Endothelial cell of umbilical vein (primary cell): Measurements from ENCODE around the gene JARID2. TPM values are rescaled to one million over a fixed set of nuclear protein-coding genes. Genes with fewer than 3 reads are reported as not detected.

Source experiments
- BruUV-seq: library from RNA; stranded (reverse); fragments of 400-500 nt; replicated peaks from 2 replicates; lab custom pipeline; 2021; lab: Mats Ljungman, UMichigan
- CTCF ChIA-PET: fragments of 300-600, 350-600 bp; sonication (Branson Sonifier 250); formaldehyde crosslinking; loops from one replicate; lab custom pipeline; 2021; ENCODE audit warnings: antibody characterized with exemption, inconsistent platforms; lab: Charles Lee
- POLR2A ChIA-PET: fragments of 300-600, 350-600 bp; sonication (Branson Sonifier 250); formaldehyde crosslinking; loops from one replicate; lab custom pipeline; 2021; ENCODE audit warnings: antibody characterized with exemption, inconsistent platforms; lab: Charles Lee
- DNase-seq: peaks from one replicate; pipeline ENCODE4 v3.0.0-alpha.2; 2011; ENCODE audit warnings: low read depth, low spot score
- FAIRE-seq: peaks from 2 replicates; lab custom pipeline; 2011; peaks lifted over from hg19 to GRCh38; lab: Jason Lieb, UNC
- H2AFZ ChIP-seq: 2 replicates; pipeline ENCODE4 v1.6.0; 2012; ENCODE audit warnings: low read depth, low read length, control low read depth, inconsistent platforms
- H3K27ac ChIP-seq: 2 replicates; pipeline ENCODE4 v1.5.1; 2011; ENCODE audit warnings: low read depth, mild to moderate bottlenecking, control low read depth, low read length, moderate library complexity; ENCODE audit not compliant: insufficient read depth
- H3K27me3 ChIP-seq, 2 experiments: 2 replicates each; pipeline versions ENCODE4 v1.6.0 to v1.6.1; 2011; ENCODE audit warnings: low read length in 2 of 2, mixed read lengths in 1 of 2; ENCODE audit not compliant: control insufficient read depth in 2 of 2, insufficient read depth in 2 of 2
- H3K36me3 ChIP-seq, 2 experiments: 2 replicates in 1 of 2; 3 replicates in 1 of 2; pipeline ENCODE4 v1.5.1; 2011; ENCODE audit warnings: low read length in 2 of 2, mild to moderate bottlenecking in 1 of 2, moderate library complexity in 1 of 2; ENCODE audit not compliant: control insufficient read depth in 2 of 2, insufficient read depth in 2 of 2; ENCODE audit errors: extremely low read depth in 1 of 2
- H3K4me1 ChIP-seq: 3 replicates; pipeline ENCODE4 v1.5.1; 2011; ENCODE audit warnings: mild to moderate bottlenecking, low read length; ENCODE audit not compliant: control insufficient read depth, insufficient read depth; ENCODE audit errors: extremely low read depth
- H3K4me2 ChIP-seq: 2 replicates; pipeline ENCODE4 v1.6.1; 2011; ENCODE audit warnings: low read length, control low read depth, mixed read lengths; ENCODE audit not compliant: insufficient read depth
- H3K4me3 ChIP-seq, 3 experiments: fragments of 200-600 bp in 1 of 3; sonication (generic), shearing (Covaris generic) in 1 of 3; replicated peaks in 1 of 3; 2 replicates each; pipeline ENCODE4 v1.5.1; 2011 to 2016; ENCODE audit warnings: control low read depth in 3 of 3, low read length in 3 of 3, mild to moderate bottlenecking in 2 of 3, inconsistent platforms in 1 of 3, low read depth in 1 of 3, moderate library complexity in 1 of 3; ENCODE audit not compliant: insufficient read depth in 1 of 3
- H3K79me2 ChIP-seq: 2 replicates; pipeline ENCODE4 v1.6.0; 2012; ENCODE audit warnings: low read length, inconsistent platforms; ENCODE audit not compliant: control insufficient read depth, insufficient read depth
- H3K9ac ChIP-seq: replicated peaks from 2 replicates; pipeline ENCODE3; 2011; ENCODE audit warnings: low read length, control low read depth; ENCODE audit not compliant: insufficient read depth; ENCODE audit errors: extremely low read depth
- H3K9me1 ChIP-seq: replicated peaks from 3 replicates; pipeline ENCODE4 v1.6.0; 2011; ENCODE audit warnings: mild to moderate bottlenecking, low read length; ENCODE audit not compliant: control insufficient read depth, insufficient read depth; ENCODE audit errors: extremely low read depth
- H3K9me3 ChIP-seq: replicated peaks from 2 replicates; pipeline ENCODE4 v1.5.1; 2012; ENCODE audit warnings: low read length, inconsistent platforms; ENCODE audit not compliant: control insufficient read depth, insufficient read depth
- H4K20me1 ChIP-seq: replicated peaks from 2 replicates; pipeline ENCODE3; 2011; ENCODE audit warnings: mild to moderate bottlenecking, low read length; ENCODE audit not compliant: control insufficient read depth, insufficient read depth; ENCODE audit errors: extremely low read depth
- EZH2 ChIP-seq: IDR thresholded peaks from 2 replicates; pipeline ENCODE4 v1.6.1; 2012; ENCODE audit warnings: borderline replicate concordance, low read depth, mild to moderate bottlenecking, moderate library complexity, low read length, inconsistent platforms; ENCODE audit not compliant: severe bottlenecking
- FOS ChIP-seq: IDR thresholded peaks from 2 replicates; pipeline ENCODE4 v1.6.1; 2011; ENCODE audit warnings: mild to moderate bottlenecking, low read length, moderate library complexity, borderline replicate concordance; ENCODE audit not compliant: insufficient read depth
- GATA2 ChIP-seq: IDR thresholded peaks from 2 replicates; pipeline ENCODE4 v1.7.0; 2011; ENCODE audit warnings: low read depth, mild to moderate bottlenecking, moderate library complexity, mixed read lengths, low read length; ENCODE audit not compliant: insufficient read length, insufficient read depth
- JUN ChIP-seq: IDR thresholded peaks from 2 replicates; pipeline ENCODE4 v1.6.1; 2011; ENCODE audit warnings: borderline replicate concordance, low read depth; ENCODE audit not compliant: insufficient read length, insufficient read depth
- MYC ChIP-seq: IDR thresholded peaks from one replicate; pipeline ENCODE4 v1.6.1; 2011; ENCODE audit warnings: mild to moderate bottlenecking, low read depth, low read length
- POLR2A ChIP-seq: IDR thresholded peaks from 2 replicates; pipeline ENCODE4 v1.6.1; 2012; ENCODE audit warnings: low read depth, mild to moderate bottlenecking, control low read depth, low read length
- POLR2AphosphoS5 ChIP-seq: IDR thresholded peaks from 2 replicates; pipeline ENCODE4 v1.6.1; 2012; ENCODE audit warnings: low read depth, mild to moderate bottlenecking, control low read depth, low read length, moderate library complexity; ENCODE audit not compliant: insufficient read depth
- dilution Hi-C: fragments of 300-500 bp; cut with MboI; formaldehyde crosslinking; loops from one replicate; pipeline ENCODE4 v1.15.0; 2019; ENCODE audit warnings: low sequenced_read_pairs; ENCODE audit not compliant: extremely low pct_ligation_motif_present
- intact Hi-C: fragments of 100-400 bp; cut with micrococcal nuclease; formaldehyde crosslinking; loops from one replicate; pipeline ENCODE4 v1.10.0; 2022
- polyA plus RNA-seq, 4 experiments: library from polyadenylated mRNA; depleted of rRNA in 3 of 4; stranded (reverse) in 3 of 4; unstranded in 1 of 4; fragments of >200 nt; gene quantifications; 2 replicates each; pipeline versions ENCODE4 v1.2.1 to v1.2.3, GENCODE V29; 2011 to 2012; ENCODE audit warnings: missing spikeins in 1 of 4
- total RNA-seq: library from RNA; stranded (reverse); gene quantifications from 2 replicates; pipeline ENCODE4 v1.2.3, GENCODE V29; 2021
- TF ChIP-seq, protein P1 (sequence below), 2 donors: IDR thresholded peaks; 1 replicate in 1 of 2; 2 replicates in 1 of 2; pipeline ENCODE4 v1.5.1; 2011; ENCODE audit warnings: low read length in 2 of 2, mild to moderate bottlenecking in 2 of 2, moderate library complexity in 2 of 2, control low read depth in 1 of 2, inconsistent platforms in 1 of 2, low read depth in 1 of 2; ENCODE audit not compliant: insufficient read depth in 1 of 2; ENCODE audit errors: extremely low read depth in 1 of 2
- TF ChIP-seq, protein P2 (sequence below): IDR thresholded peaks from 2 replicates; pipeline ENCODE4 v1.6.1; 2011; ENCODE audit not compliant: insufficient read depth, insufficient read length

Gene JARID2
- total and polyA plus RNA-seq, 2 donors (not counting 3 experiments of a cell fraction or from before 2014, with no cell fraction given) = 2.9 to 10.6 TPM

DNA sequence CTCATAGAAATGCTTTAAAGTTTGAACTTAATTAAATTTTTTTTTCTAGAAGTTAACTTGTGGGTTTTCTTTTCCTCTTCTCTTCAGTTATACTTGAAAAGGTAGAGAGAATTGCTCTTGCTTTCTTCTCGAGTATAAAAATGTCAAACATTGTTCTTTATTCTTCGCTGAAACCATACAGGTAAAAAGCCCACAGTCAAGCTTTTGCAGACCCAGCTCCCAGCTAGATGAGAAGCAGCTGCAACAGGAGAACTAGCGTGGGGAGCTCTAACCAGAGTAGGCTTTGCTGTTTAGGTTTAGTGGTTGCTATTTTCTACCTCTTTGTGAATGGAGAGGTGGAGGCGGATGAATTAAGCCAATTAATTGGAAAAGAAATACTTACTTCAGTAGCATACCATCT, 102.7 kb downstream of the JARID2 start:
- no peak for TF ChIP-seq JUN
- TF ChIP-seq GATA2 = no peak
- TF ChIP-seq POLR2AphosphoS5 = no peak
- TF ChIP-seq, protein P1, sequence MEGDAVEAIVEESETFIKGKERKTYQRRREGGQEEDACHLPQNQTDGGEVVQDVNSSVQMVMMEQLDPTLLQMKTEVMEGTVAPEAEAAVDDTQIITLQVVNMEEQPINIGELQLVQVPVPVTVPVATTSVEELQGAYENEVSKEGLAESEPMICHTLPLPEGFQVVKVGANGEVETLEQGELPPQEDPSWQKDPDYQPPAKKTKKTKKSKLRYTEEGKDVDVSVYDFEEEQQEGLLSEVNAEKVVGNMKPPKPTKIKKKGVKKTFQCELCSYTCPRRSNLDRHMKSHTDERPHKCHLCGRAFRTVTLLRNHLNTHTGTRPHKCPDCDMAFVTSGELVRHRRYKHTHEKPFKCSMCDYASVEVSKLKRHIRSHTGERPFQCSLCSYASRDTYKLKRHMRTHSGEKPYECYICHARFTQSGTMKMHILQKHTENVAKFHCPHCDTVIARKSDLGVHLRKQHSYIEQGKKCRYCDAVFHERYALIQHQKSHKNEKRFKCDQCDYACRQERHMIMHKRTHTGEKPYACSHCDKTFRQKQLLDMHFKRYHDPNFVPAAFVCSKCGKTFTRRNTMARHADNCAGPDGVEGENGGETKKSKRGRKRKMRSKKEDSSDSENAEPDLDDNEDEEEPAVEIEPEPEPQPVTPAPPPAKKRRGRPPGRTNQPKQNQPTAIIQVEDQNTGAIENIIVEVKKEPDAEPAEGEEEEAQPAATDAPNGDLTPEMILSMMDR (IDR thresholded peaks at IDR 0.05; ENCODE audit: extremely low read depth in 1 of 2, insufficient read depth in 1 of 2, low read depth in 1 of 2, low read length in 2 of 2) = no peak
- TF ChIP-seq POLR2A = no peak
- no peak for TF ChIP-seq MYC
- TF ChIP-seq FOS = no peak
- no peak for TF ChIP-seq EZH2
- TF ChIP-seq, protein P2, sequence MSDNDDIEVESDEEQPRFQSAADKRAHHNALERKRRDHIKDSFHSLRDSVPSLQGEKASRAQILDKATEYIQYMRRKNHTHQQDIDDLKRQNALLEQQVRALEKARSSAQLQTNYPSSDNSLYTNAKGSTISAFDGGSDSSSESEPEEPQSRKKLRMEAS = no peak
- ChIA-PET POLR2A (no interaction called here), CTCF (interaction anchor here (1.2 kb wide), 1 partner anchor 10 kb away, joined by 4 read pairs; no protein-coding TSS in a partner anchor)
- H2AFZ ChIP-seq = no peak overlapping the region
- no peak overlapping the region for H3K27ac ChIP-seq
- intact Hi-C loops (no loop called here), dilution Hi-C loops (no loop called here)
- no peaks in the 10 kb centered on the region for H3K36me3 ChIP-seq
- no TSS peak for BruUV-seq
- no peaks in the 10 kb centered on the region for H3K27me3 ChIP-seq
- H4K20me1 ChIP-seq = peaks cover 4% of the 10 kb centered on the region
- H3K9ac ChIP-seq = no peak overlapping the region
- DNase-seq (no peak), FAIRE-seq (no peak)
- H3K4me2 ChIP-seq = no peak overlapping the region
- no peaks in the 10 kb centered on the region for H3K79me2 ChIP-seq
- H3K4me1 ChIP-seq = no peaks in the 10 kb centered on the region
- H3K4me3 ChIP-seq = no peak overlapping the region
- no peaks in the 10 kb centered on the region for H3K9me3 ChIP-seq
- H3K9me1 ChIP-seq = no peaks in the 10 kb centered on the region
